ENCODE results near the gene PLCL2.
A peak's percentile ranks its signal among the peaks of the same experiment; 100 is the strongest.

PLCL2 gene

DNA sequence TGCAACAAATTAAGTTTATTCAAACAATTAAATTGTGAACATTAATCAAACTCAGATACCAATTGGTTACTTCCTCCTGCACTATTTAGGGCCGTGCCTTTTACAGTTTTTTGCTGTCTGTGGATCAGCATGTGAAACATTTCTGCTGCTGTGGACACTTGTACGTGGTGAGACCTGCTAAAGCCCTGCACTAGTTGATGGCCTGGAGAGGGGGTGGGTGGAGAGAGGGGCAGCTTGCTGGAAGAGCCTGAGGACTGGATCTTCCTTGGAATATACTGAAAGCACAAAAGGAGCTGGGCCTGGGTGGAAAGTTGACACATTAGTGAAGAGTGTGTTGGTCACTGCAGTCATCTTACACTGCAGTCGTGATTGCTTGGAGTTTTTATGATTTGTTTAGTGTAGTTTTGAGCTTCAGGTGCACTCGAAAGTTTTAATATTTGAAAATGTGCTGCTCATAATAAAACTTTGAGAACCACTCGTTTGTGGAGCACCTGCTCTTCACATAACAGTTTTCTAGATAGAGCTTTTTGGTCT is 11.4 kb downstream of the PLCL2 start:
- DNase-seq = no peak

GRCh38 chr3:16896820-16897219 is 12.1 kb downstream of the PLCL2 start:
- no peak for DNase-seq

DNA sequence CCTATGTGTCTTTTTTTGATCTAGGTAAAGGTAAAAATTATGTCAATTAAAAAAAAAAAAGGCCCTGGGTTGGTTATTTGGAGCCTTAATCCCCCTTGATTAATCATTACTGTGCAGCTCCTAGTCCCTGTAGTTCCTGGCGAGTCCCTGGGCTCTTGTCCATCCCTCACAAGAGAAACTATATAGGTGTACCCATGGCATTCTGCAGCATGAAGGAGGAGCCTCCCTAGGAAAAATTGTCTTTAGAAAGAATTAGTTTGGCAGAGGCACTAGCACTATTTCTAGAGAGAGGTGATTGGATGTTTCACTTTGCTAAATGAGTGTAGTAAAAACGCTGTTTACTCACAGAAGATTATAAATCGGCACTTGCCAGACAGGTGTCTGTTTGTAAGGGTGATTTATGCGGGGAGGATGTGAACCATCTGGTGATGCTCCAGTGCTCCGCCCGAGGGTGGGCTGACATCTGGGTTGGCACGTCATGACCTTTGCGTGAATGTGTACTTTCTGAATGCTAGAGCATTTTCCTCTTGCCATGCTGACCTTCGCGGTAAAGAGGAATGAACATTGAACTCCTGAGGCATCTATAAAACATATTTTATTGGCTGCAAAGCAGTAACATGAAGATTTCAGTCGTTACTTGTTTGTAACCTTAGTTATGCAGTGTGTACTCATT is 12.6 kb downstream of the PLCL2 start:
- peak; percentile 51 for DNase-seq

- no peak for DNase-seq
Observed at GRCh38 chr3:16898595-16899395, 14.0 kb downstream of the PLCL2 start.

DNA sequence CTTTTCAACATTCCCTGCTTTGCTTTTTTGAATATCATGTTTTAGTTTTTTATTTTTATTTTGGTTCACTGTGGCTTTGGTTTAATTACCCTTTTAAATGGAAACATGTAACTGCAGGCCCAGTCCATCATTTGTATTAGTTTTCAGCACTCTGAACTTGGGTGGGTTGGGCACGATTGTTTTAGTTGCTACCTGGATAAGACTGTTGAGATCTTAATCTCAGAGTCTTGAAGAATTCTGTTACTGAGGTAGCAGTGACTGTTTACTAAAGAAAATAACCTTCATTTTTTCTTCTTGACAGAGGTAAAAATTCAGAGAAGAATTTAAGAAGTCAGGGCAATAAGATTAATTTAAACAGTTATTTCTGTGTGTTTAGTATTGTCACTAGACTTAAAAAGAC is 15.2 kb downstream of the PLCL2 start:
- no peak for DNase-seq

- DNase-seq = no peak
Observed at GRCh38 chr3:16900779-16901440, 16.2 kb downstream of the PLCL2 start.

GRCh38 chr3:16904423-16905417 is 20.0 kb downstream of the PLCL2 start:
- DNase-seq = no peak

- no peak for DNase-seq
Observed at GRCh38 chr3:16905704-16906103, 20.9 kb downstream of the PLCL2 start.

GRCh38 chr3:16906682-16907081 is 21.9 kb downstream of the PLCL2 start:
- DNase-seq = no peak

GRCh38 chr3:16907243-16907642 is 22.5 kb downstream of the PLCL2 start:
- DNase-seq = no peak

- DNase-seq = no peak
Observed at GRCh38 chr3:16908016-16908807, 23.5 kb downstream of the PLCL2 start.

DNA sequence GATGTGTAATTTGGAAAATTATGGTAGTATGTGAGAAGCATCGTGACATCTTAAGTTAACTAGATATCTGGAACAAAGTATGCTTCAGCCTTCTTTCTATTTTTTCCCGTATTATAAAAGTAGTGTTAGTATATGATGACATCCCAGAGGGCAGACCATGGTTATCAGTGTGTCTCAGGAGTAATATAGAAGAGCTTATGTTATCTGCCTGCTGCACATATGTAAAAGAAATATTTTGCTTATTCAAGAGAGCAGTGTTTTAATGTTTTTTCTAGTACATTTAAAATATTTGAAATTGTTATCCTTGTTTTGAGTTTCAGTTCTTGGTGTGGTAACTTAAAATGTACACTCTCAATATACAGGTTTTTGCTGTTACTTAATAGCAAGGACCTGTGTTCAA is 24.1 kb downstream of the PLCL2 start:
- DNase-seq = no peak

- DNase-seq = no peak
Observed at GRCh38 chr3:16909802-16910201, 25.0 kb downstream of the PLCL2 start.

DNA sequence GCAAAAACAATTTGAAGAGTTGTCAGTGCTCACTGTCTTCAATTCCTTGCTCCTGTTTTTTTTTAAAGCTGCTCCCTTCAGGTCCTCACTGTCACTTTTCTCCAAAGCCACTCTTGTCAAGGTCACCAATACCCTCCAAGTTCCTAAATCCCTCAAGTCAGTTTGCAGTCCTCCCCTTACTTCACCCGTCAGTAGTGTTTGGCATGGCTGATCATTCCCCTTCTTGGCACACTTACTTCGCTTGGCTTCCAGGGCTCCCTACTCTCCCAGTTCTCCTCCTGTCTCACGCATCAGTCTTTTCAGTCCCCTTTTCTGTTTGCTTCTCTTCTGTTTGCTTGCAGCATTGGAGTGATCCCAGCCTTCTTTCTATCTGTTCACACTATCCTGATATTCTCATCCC is 25.5 kb downstream of the PLCL2 start:
- no peak for DNase-seq

DNA sequence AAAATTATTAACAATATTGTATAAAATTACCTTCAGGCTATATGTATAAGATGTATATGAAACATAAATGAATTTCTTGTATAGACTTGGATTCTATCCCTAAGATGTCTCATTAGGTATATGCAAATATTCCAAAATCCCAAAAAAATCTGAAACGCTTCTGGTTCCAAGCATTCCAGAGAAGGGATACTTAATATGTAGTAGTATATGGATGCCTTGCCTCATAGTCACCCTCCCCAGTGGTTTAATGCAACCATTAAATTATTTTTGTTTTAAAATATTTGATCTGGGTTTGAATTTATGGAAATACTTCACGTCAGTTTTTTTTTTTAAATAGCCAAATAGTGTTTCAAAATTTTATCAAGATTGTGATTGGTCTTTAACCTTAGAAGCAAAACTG is 27.2 kb downstream of the PLCL2 start:
- peak; percentile 68 for DNase-seq

- DNase-seq = peak; percentile 32
Observed at GRCh38 chr3:16912400-16913263, 27.9 kb downstream of the PLCL2 start.

DNA sequence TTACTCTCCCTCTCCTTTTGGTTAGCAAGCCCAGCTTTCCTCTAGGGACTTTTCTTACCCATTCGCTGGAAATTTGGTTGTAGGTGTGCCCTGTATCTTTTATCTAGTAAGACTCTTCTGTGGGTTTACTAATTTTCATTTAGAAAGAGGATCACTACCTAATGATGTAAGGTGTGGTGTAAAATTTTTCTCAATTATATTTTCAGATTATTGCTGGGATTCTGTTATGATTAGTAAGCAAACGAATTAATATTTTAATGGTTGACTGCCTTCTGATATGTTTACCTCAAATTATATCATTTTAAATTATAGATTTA is 28.5 kb downstream of the PLCL2 start:
- no peak for DNase-seq

- DNase-seq = peak; percentile 10
Observed at GRCh38 chr3:16916840-16917239, 32.1 kb downstream of the PLCL2 start.

- peak; percentile 52 for DNase-seq
Observed at GRCh38 chr3:16917256-16917935, 32.6 kb downstream of the PLCL2 start.

All from fibroblast of upper back skin (primary cell).